Breast epithelium (tissue), 4 donors: Measurements from ENCODE around the gene APIP. TPM values are rescaled to one million over a fixed set of nuclear protein-coding genes. Genes with fewer than 3 reads are reported as not detected.

ENCODE experiments used
- DNase-seq, 2 donors: peaks; one replicate each; pipeline ENCODE4 v3.0.0-alpha.2; 2019; ENCODE audit warnings: low spot score in 2 of 2
- H3K27ac ChIP-seq, 2 donors: fragments of 200-600 bp; sonication (generic) in 1 of 2; one replicate each; pipeline ENCODE4 v1.5.1; 2016 to 2019; ENCODE audit warnings: mild to moderate bottlenecking in 1 of 2
- H3K27me3 ChIP-seq, 2 donors: fragments of 200-600 bp; sonication (generic) in 1 of 2; one replicate each; pipeline versions ENCODE4 v1.5.1 to v1.6.0; 2017 to 2019; ENCODE audit warnings: control low read depth in 1 of 2, mild to moderate bottlenecking in 1 of 2
- H3K36me3 ChIP-seq: fragments of 200-600 bp; one replicate; pipeline ENCODE4 v1.5.1; 2019
- H3K4me1 ChIP-seq, 2 donors: fragments of 200-600 bp; sonication (generic); one replicate each; pipeline ENCODE4 v1.5.1; 2016 to 2019; ENCODE audit warnings: control low read depth in 1 of 2
- H3K4me3 ChIP-seq, 3 donors: fragments of 200-600 bp; sonication (generic); 1 replicate in 2 of 3; 2 replicates in 1 of 3; pipeline ENCODE4 v1.5.1; 2016 to 2019; ENCODE audit warnings: mild to moderate bottlenecking in 3 of 3, moderate library complexity in 2 of 3
- H3K9me3 ChIP-seq, 2 donors: fragments of 200-600 bp; sonication (generic) in 1 of 2; one replicate each; pipeline ENCODE4 v1.5.1; 2016 to 2019; ENCODE audit warnings: control low read depth in 1 of 2
- CTCF ChIP-seq, 3 donors: fragments of 450-650 bp; IDR thresholded peaks; one replicate each; pipeline ENCODE4 v1.5.1; 2016 to 2017; ENCODE audit warnings: antibody characterized with exemption in 3 of 3, mild to moderate bottlenecking in 3 of 3, moderate library complexity in 3 of 3
- POLR2A ChIP-seq: fragments of 450-650 bp; IDR thresholded peaks from one replicate; pipeline ENCODE4 v1.6.1; 2016; ENCODE audit warnings: antibody characterized with exemption, mild to moderate bottlenecking, moderate library complexity
- POLR2AphosphoS5 ChIP-seq, 3 donors: sonication (generic); formaldehyde crosslinking; IDR thresholded peaks; one replicate each; pipeline ENCODE4 v1.6.1; 2017; ENCODE audit warnings: antibody characterized with exemption in 3 of 3
- intact Hi-C: fragments of 100-400 bp; cut with DNase I; formaldehyde crosslinking; loops from one replicate; pipeline ENCODE4 v1.15.1; 2023; ENCODE audit warnings: low total_unique reads
- total RNA-seq, 3 donors: library from RNA; depleted of rRNA; stranded (reverse); fragments of >200 nt; gene quantifications; one replicate each; pipeline ENCODE4 v1.1.0, GENCODE V29; 2016

The APIP gene
- total RNA-seq, 3 donors from 2014 or later = 27.7 to 46.4 (median 29.8) TPM

GRCh38 chr11:34948696-34949095 is 32.5 kb upstream of the APIP start:
- Histone ChIP-seq H3K27ac (peak overlapping the region in 1 of 2 donors; percentile 19), H3K4me3 (no peak overlapping the region), H3K4me1 (no peaks in the 10 kb centered on the region), H3K27me3 (no peaks in the 10 kb centered on the region), H3K36me3 (no peaks in the 10 kb centered on the region), H3K9me3 (no peaks in the 10 kb centered on the region)
- no peak for DNase-seq
- intact Hi-C loops = no loop called here
- TF ChIP-seq CTCF (IDR thresholded peaks at IDR 0.05) (no peak), POLR2AphosphoS5 (IDR thresholded peaks at IDR 0.05) (peak in 1 of 3 donors; percentile 20)

GRCh38 chr11:34944692-34945091 is 28.5 kb upstream of the APIP start:
- no peaks in the 10 kb centered on the region for H3K9me3 ChIP-seq
- intact Hi-C loops = no loop called here
- TF ChIP-seq POLR2A (no peak), CTCF (IDR thresholded peaks at IDR 0.05) (no peak), POLR2AphosphoS5 (IDR thresholded peaks at IDR 0.05) (no peak)
- no peak overlapping the region for H3K27ac ChIP-seq
- H3K27me3 ChIP-seq = no peaks in the 10 kb centered on the region
- no peaks in the 10 kb centered on the region for H3K36me3 ChIP-seq
- H3K4me1 ChIP-seq = no peaks in the 10 kb centered on the region
- no peak overlapping the region for H3K4me3 ChIP-seq
- no peak for DNase-seq

- no peak for DNase-seq
- Histone ChIP-seq H3K4me3 (no peak overlapping the region), H3K27me3 (no peaks in the 10 kb centered on the region), H3K36me3 (no peaks in the 10 kb centered on the region), H3K9me3 (no peaks in the 10 kb centered on the region), H3K27ac (no peak overlapping the region), H3K4me1 (no peaks in the 10 kb centered on the region)
- TF ChIP-seq CTCF (IDR thresholded peaks at IDR 0.05) (no peak), POLR2AphosphoS5 (IDR thresholded peaks at IDR 0.05) (no peak), POLR2A (no peak)
- intact Hi-C loops = no loop called here
These were observed 25.5 kb upstream of the APIP start for GRCh38 chr11:34941688-34942087.

- Histone ChIP-seq H3K27me3 (no peaks in the 10 kb centered on the region), H3K4me3 (no peak overlapping the region), H3K27ac (no peak overlapping the region), H3K36me3 (no peaks in the 10 kb centered on the region), H3K9me3 (no peaks in the 10 kb centered on the region), H3K4me1 (no peaks in the 10 kb centered on the region)
- TF ChIP-seq POLR2A (no peak), POLR2AphosphoS5 (IDR thresholded peaks at IDR 0.05) (no peak)
- no peak for DNase-seq
- intact Hi-C loops = no loop called here
These were observed 24.0 kb upstream of the APIP start for GRCh38 chr11:34940026-34940677.

GRCh38 chr11:34938611-34939010 is 22.4 kb upstream of the APIP start:
- intact Hi-C loops = loop anchor here (10.0 kb wide), 1 partner anchor 546 kb away; no protein-coding TSS in a partner anchor
- no peak overlapping the region for H3K27ac ChIP-seq
- H3K4me3 ChIP-seq = no peak overlapping the region
- no peak for DNase-seq
- no peaks in the 10 kb centered on the region for H3K36me3 ChIP-seq
- no peaks in the 10 kb centered on the region for H3K27me3 ChIP-seq
- no peaks in the 10 kb centered on the region for H3K9me3 ChIP-seq
- TF ChIP-seq POLR2A (no peak), CTCF (IDR thresholded peaks at IDR 0.05) (no peak), POLR2AphosphoS5 (IDR thresholded peaks at IDR 0.05) (no peak)
- H3K4me1 ChIP-seq = no peaks in the 10 kb centered on the region
